CD14-positive monocyte (primary cell): ENCODE data around the gene ID4. TPM values are rescaled to one million over a fixed set of nuclear protein-coding genes. Genes with fewer than 3 reads are reported as not detected.

Experiments
- DNase-seq, 3 donors: peaks; one replicate each; pipeline ENCODE4 v3.0.0-alpha.2; 2011 to 2022
- H2AFZ ChIP-seq: 2 replicates; pipeline ENCODE4 v1.6.0; 2012; ENCODE audit warnings: mild to moderate bottlenecking, low read depth, low read length, inconsistent platforms; ENCODE audit not compliant: insufficient read depth, poor library complexity, severe bottlenecking
- H3K27ac ChIP-seq, 2 donors: 1 replicate in 1 of 2; 2 replicates in 1 of 2; pipeline ENCODE4 v1.5.1; 2012 to 2013; ENCODE audit warnings: low read length in 2 of 2, control low read depth in 1 of 2, inconsistent platforms in 1 of 2, low read depth in 1 of 2, mild to moderate bottlenecking in 1 of 2
- H3K27me3 ChIP-seq, 2 donors: one replicate each; pipeline versions ENCODE4 v1.6.0 to v1.6.1; 2011 to 2013; ENCODE audit warnings: low read length in 2 of 2; ENCODE audit not compliant: control insufficient read depth in 2 of 2, insufficient read depth in 2 of 2
- H3K36me3 ChIP-seq, 2 donors: replicated peaks in 1 of 2; 1 replicate in 1 of 2; 2 replicates in 1 of 2; pipeline versions ENCODE4 v1.5.1 to v1.6.1; 2012 to 2013; ENCODE audit warnings: low read length in 2 of 2, control low read depth in 1 of 2, inconsistent platforms in 1 of 2, mild to moderate bottlenecking in 1 of 2; ENCODE audit not compliant: insufficient read depth in 2 of 2, control insufficient read depth in 1 of 2
- H3K4me1 ChIP-seq, 2 donors: 1 replicate in 1 of 2; 2 replicates in 1 of 2; pipeline versions ENCODE4 v1.5.1 to v1.6.1; 2012 to 2013; ENCODE audit warnings: low read length in 2 of 2, control low read depth in 1 of 2, inconsistent platforms in 1 of 2, mild to moderate bottlenecking in 1 of 2, moderate library complexity in 1 of 2; ENCODE audit not compliant: insufficient read depth in 2 of 2, control insufficient read depth in 1 of 2
- H3K4me2 ChIP-seq: replicated peaks from 2 replicates; pipeline ENCODE3; 2012; ENCODE audit warnings: low read length, moderate library complexity, mild to moderate bottlenecking; ENCODE audit not compliant: poor library complexity, severe bottlenecking; ENCODE audit errors: extremely low read depth
- H3K4me3 ChIP-seq, 3 experiments: fragments of 200-600 bp in 1 of 3; sonication (generic) in 1 of 3; replicated peaks in 1 of 3; 1 replicate in 2 of 3; 2 replicates in 1 of 3; pipeline ENCODE4 v1.5.1; 2011 to 2013; ENCODE audit warnings: low read length in 3 of 3, mild to moderate bottlenecking in 3 of 3, control low read depth in 2 of 3, low read depth in 2 of 3, inconsistent platforms in 1 of 3, moderate library complexity in 1 of 3
- H3K79me2 ChIP-seq: 2 replicates; pipeline ENCODE4 v1.6.0; 2012; ENCODE audit warnings: mild to moderate bottlenecking, control low read depth, inconsistent platforms, low read length, moderate library complexity; ENCODE audit not compliant: insufficient read depth
- H3K9ac ChIP-seq: 2 replicates; pipeline ENCODE4 v1.6.0; 2017; ENCODE audit warnings: low read length, mild to moderate bottlenecking; ENCODE audit not compliant: insufficient read depth, poor library complexity, severe bottlenecking
- H3K9me3 ChIP-seq, 2 donors: replicated peaks in 1 of 2; 1 replicate in 1 of 2; 2 replicates in 1 of 2; pipeline versions ENCODE4 v1.5.1 to v1.6.1; 2012 to 2013; ENCODE audit warnings: low read length in 2 of 2, control low read depth in 1 of 2; ENCODE audit not compliant: control insufficient read depth in 1 of 2, insufficient read depth in 1 of 2
- H4K20me1 ChIP-seq: 2 replicates; pipeline ENCODE4 v1.6.0; 2012; ENCODE audit warnings: mild to moderate bottlenecking, low read length, control low read depth, moderate library complexity; ENCODE audit not compliant: insufficient read depth
- H3K27ac Mint-ChIP-seq, 7 donors: one replicate each; pipeline ENCODE4 v1.8.0; 2020; ENCODE audit warnings: mild to moderate bottlenecking in 7 of 7, mixed read lengths in 7 of 7, moderate library complexity in 6 of 7, inconsistent platforms in 2 of 7
- H3K27me3 Mint-ChIP-seq, 3 donors: one replicate each; pipeline ENCODE4 v1.8.0; 2021 to 2022; ENCODE audit warnings: low read depth in 3 of 3, mild to moderate bottlenecking in 3 of 3, mixed read lengths in 3 of 3, moderate library complexity in 3 of 3, inconsistent platforms in 1 of 3
- H3K36me3 Mint-ChIP-seq, 2 donors: one replicate each; pipeline ENCODE4 v1.8.0; 2020; ENCODE audit warnings: mixed read lengths in 2 of 2, inconsistent platforms in 1 of 2, mild to moderate bottlenecking in 1 of 2
- H3K4me1 Mint-ChIP-seq: one replicate; pipeline ENCODE4 v1.8.0; 2020; ENCODE audit warnings: mild to moderate bottlenecking, mixed read lengths
- H3K4me3 Mint-ChIP-seq, 2 donors: one replicate each; pipeline ENCODE4 v1.8.0; 2020; ENCODE audit warnings: mild to moderate bottlenecking in 2 of 2, mixed read lengths in 2 of 2, moderate library complexity in 1 of 2
- H3K9me3 Mint-ChIP-seq, 7 donors: one replicate each; pipeline ENCODE4 v1.8.0; 2020 to 2022; ENCODE audit warnings: mixed read lengths in 7 of 7, mild to moderate bottlenecking in 6 of 7, moderate library complexity in 6 of 7, inconsistent platforms in 2 of 7
- WGBS: methylation state at CpG from one replicate; pipeline ENCODE4 v1.1.5; 2013; ENCODE audit warnings: missing lambda C conversion rate; ENCODE audit not compliant: insufficient coverage; 5-methylcytosine and 5-hydroxymethylcytosine counted together
- intact Hi-C, 2 donors: fragments of 100-400 bp; cut with micrococcal nuclease; formaldehyde crosslinking; loops; one replicate each; pipeline versions ENCODE4 v1.15.0 to v1.15.1; 2023
- polyA plus RNA-seq, 3 donors: library from polyadenylated mRNA; depleted of rRNA in 1 of 3; unstranded in 2 of 3; stranded (reverse) in 1 of 3; fragments of 300-500 nt in 2 of 3; fragments of >200 nt in 1 of 3; fragmentation: Illumina TruSeq in 2 of 3; gene quantifications; 1 replicate in 2 of 3; 2 replicates in 1 of 3; pipeline ENCODE4 v1.2.3, GENCODE V29; 2012 to 2021
- TF ChIP-seq, protein P1 (sequence below): fragments of 200-600 bp; IDR thresholded peaks from one replicate; pipeline ENCODE4 v1.8.0; 2022; ENCODE audit warnings: antibody characterized with exemption, mild to moderate bottlenecking

ID4 gene
- polyA plus RNA-seq, 3 donors = not detected

DNA sequence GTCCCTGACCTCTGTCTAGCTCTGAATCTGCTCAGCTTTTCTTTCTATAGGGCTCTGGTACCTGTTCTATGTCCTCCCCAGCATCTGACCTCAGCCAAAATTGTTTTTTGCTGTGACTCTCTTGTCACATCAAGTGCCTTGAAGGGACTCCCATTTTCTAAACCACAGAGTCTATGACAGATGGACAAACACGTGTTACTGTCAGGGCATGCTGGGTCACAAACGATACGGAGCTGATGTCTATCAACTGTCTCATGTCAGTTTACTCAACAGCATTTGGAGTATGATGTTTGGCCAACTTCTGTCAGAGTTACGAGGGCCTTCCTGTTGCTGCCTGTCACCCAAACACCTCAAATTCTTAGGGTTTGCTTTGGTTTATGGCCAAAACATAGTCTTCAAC is 20.5 kb downstream of the ID4 start:
- H3K79me2 ChIP-seq = no peaks in the 10 kb centered on the region
- Mint-ChIP-seq H3K4me3 (no peak overlapping the region), H3K27ac (peak overlapping the region in 1 of 7 donors; percentile 36), H3K4me1 (no peaks in the 10 kb centered on the region), H3K9me3 (peaks cover 0 to 2% (median 0%) of the 10 kb centered on the region in 7 donors), H3K36me3 (no peaks in the 10 kb centered on the region), H3K27me3 (peaks cover 0 to 1% (median 0%) of the 10 kb centered on the region in 3 donors)
- no peak overlapping the region for H3K9ac ChIP-seq
- DNase-seq = no peak
- no peak overlapping the region for H3K4me3 ChIP-seq
- H3K9me3 ChIP-seq = no peaks in the 10 kb centered on the region
- no peak overlapping the region for H3K27ac ChIP-seq
- no peaks in the 10 kb centered on the region for H3K4me1 ChIP-seq
- no peaks in the 10 kb centered on the region for H4K20me1 ChIP-seq
- TF ChIP-seq, protein P1, sequence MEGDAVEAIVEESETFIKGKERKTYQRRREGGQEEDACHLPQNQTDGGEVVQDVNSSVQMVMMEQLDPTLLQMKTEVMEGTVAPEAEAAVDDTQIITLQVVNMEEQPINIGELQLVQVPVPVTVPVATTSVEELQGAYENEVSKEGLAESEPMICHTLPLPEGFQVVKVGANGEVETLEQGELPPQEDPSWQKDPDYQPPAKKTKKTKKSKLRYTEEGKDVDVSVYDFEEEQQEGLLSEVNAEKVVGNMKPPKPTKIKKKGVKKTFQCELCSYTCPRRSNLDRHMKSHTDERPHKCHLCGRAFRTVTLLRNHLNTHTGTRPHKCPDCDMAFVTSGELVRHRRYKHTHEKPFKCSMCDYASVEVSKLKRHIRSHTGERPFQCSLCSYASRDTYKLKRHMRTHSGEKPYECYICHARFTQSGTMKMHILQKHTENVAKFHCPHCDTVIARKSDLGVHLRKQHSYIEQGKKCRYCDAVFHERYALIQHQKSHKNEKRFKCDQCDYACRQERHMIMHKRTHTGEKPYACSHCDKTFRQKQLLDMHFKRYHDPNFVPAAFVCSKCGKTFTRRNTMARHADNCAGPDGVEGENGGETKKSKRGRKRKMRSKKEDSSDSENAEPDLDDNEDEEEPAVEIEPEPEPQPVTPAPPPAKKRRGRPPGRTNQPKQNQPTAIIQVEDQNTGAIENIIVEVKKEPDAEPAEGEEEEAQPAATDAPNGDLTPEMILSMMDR = no peak
- intact Hi-C loops = no loop called here
- H3K27me3 ChIP-seq = no peaks in the 10 kb centered on the region
- no peak overlapping the region for H3K4me2 ChIP-seq
- 90% methylated on average over 2 of the region's 4 CpGs for WGBS
- no peak overlapping the region for H2AFZ ChIP-seq
- H3K36me3 ChIP-seq = no peaks in the 10 kb centered on the region

DNA sequence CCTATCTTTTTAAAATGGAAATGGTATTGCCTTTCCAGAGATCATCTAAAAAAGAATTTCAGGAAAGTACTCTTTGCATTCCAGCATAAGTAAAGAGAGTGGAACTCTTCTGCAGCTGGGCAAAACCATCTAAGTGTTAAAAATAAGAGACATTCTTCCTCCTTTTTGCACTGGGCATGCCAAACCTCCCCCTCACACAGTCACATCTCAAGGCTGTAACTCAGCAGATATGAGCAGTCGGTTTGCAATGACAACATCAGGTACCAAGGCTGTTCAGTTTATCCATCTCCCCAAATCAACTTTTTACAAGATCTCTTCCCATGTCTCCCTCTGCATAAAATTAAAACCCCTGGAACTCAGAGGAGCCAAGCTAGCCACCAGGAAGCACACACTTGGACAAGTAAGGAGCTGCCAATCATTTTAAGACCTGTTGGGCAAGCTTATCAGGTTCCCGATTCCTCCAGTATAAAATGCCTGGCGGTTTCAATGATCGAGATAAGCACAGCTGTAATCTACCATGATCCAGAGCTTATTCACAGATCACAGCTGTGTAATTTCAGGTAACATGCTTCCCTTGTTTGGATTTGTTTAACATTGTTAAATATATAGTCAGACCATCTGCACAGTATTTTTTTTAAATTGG is 23.2 kb downstream of the ID4 start:
- Histone ChIP-seq H3K4me2 (no peak overlapping the region), H3K79me2 (no peaks in the 10 kb centered on the region), H3K4me1 (no peaks in the 10 kb centered on the region), H3K9me3 (no peaks in the 10 kb centered on the region), H3K27ac (no peak overlapping the region), H3K36me3 (no peaks in the 10 kb centered on the region), H3K4me3 (no peak overlapping the region), H4K20me1 (no peaks in the 10 kb centered on the region), H3K9ac (no peak overlapping the region), H3K27me3 (peaks cover 0 to 3% of the 10 kb centered on the region in 2 donors), H2AFZ (no peak overlapping the region)
- Mint-ChIP-seq H3K4me1 (no peaks in the 10 kb centered on the region), H3K9me3 (no peaks in the 10 kb centered on the region), H3K27ac (peak overlapping the region in 1 of 7 donors; percentile 31), H3K4me3 (no peak overlapping the region), H3K27me3 (peaks cover 0 to 1% (median under 1%) of the 10 kb centered on the region in 3 donors), H3K36me3 (no peaks in the 10 kb centered on the region)
- intact Hi-C loops = no loop called here
- WGBS = 71% methylated on average over 2 of the region's 4 CpGs
- DNase-seq = no peak
- TF ChIP-seq, protein P1 = no peak
